C4-2B (cell line): ENCODE results near the gene APLF.

Experiments used
- CTCF ChIP-seq: fragments of 450-650 bp; conservative IDR thresholded peaks from 2 replicates; pipeline ENCODE4 v1.5.1; 2017; ENCODE audit warnings: mild to moderate bottlenecking
- ZFX ChIP-seq: fragments of 450-650 bp; IDR thresholded peaks from 2 replicates; pipeline ENCODE4 v1.6.1; 2017

- TF ChIP-seq CTCF: peak; percentile 79
- TF ChIP-seq ZFX: no peak
Observed at GRCh38 chr2:68441179-68441993, 26.0 kb upstream of the APLF start.
